ENCODE data around the gene DNAH5. TPM values are rescaled to one million over a fixed set of nuclear protein-coding genes. Genes with fewer than 3 reads are reported as not detected.

The DNAH5 gene
- total and polyA plus RNA-seq, 2 of the 13 experiments (the other 11 are each of a cell fraction or from before 2014, with no cell fraction given), result 0.09 TPM

GRCh38 chr5:13866792-13867191, 77.7 kb downstream of the DNAH5 start (continued):
- TF ChIP-seq HMGXB3 (CRISPR knock-in tag; IDR thresholded peaks at IDR 0.05; ENCODE audit: borderline replicate concordance), result 0 out of 2 replicates have a peak, but pooled peaks have one; percentile 58
- no peak for TF ChIP-seq KDM5A (IDR thresholded peaks at IDR 0.05; ENCODE audit: borderline replicate concordance, low read length)
- peak; percentile 97 for TF ChIP-seq MIER2 (CRISPR knock-in tag; IDR thresholded peaks at IDR 0.05)
- TF ChIP-seq CBX2 (IDR thresholded peaks at IDR 0.05; ENCODE audit: low read depth, low read length), result no peak
- TF ChIP-seq CBX2 (CRISPR knock-in tag; IDR thresholded peaks at IDR 0.05; ENCODE audit: low read depth), result no peak
- peak; percentile 25; the same call in 1 of the 2 replicates for TF ChIP-seq ZNF281 (CRISPR knock-in tag; IDR thresholded peaks at IDR 0.05; ENCODE audit: borderline replicate concordance)
- 0 out of 2 replicates have a peak, but pooled peaks have one; percentile 23 for TF ChIP-seq RXRB (CRISPR knock-in tag; IDR thresholded peaks at IDR 0.05; ENCODE audit: borderline replicate concordance)
- 0 out of 2 replicates have a peak, but pooled peaks have one; percentile 44 for TF ChIP-seq ATF6 (CRISPR knock-in tag; conservative IDR thresholded peaks at IDR 0.05)
- 0 out of 2 replicates have a peak, but pooled peaks have one; percentile 18 for TF ChIP-seq KAT8 (CRISPR knock-in tag; IDR thresholded peaks at IDR 0.05)
- TF ChIP-seq ELF1 (CRISPR knock-in tag; IDR thresholded peaks at IDR 0.05), result no peak
- TF ChIP-seq EHMT2 (IDR thresholded peaks at IDR 0.05; ENCODE audit: borderline replicate concordance, low read depth, low read length), result peak; percentile 95
- TF ChIP-seq ZFP36L1 (CRISPR knock-in tag; IDR thresholded peaks at IDR 0.05), result no peak
- TF ChIP-seq ZNF557 (CRISPR knock-in tag; IDR thresholded peaks at IDR 0.05), result 0 out of 2 replicates have a peak, but pooled peaks have one; percentile 49
- peak in 1 of 2 experiments; percentile 41; a peak in 1 of 4 replicates for TF ChIP-seq KLF16 (CRISPR knock-in tag; IDR thresholded peaks at IDR 0.05)
- 0 out of 2 replicates have a peak, but pooled peaks have one; percentile 30 for TF ChIP-seq NCOA2 (CRISPR knock-in tag; IDR thresholded peaks at IDR 0.05)
- TF ChIP-seq ZNF468 (CRISPR knock-in tag; IDR thresholded peaks at IDR 0.05), result no peak
- peak; percentile 74; the same call in 1 of the 2 replicates for TF ChIP-seq ZNF331 (CRISPR knock-in tag; IDR thresholded peaks at IDR 0.05)
- 0 out of 2 replicates have a peak, but pooled peaks have one; percentile 45 for TF ChIP-seq ERF (CRISPR knock-in tag; IDR thresholded peaks at IDR 0.05)
- no peak for TF ChIP-seq ZNF746 (CRISPR knock-in tag; IDR thresholded peaks at IDR 0.05)
- no peak for TF ChIP-seq NFKBIZ (CRISPR knock-in tag; IDR thresholded peaks at IDR 0.05)
